Activated CD4-positive, alpha-beta T cell treated with anti-CD3 and anti-CD28 coated beads for 4 hours (primary cell): Measurements from ENCODE around the gene CDK5RAP1.
A peak's percentile ranks its signal among the peaks of the same experiment; 100 is the strongest.
"Not testable (repeated sequence)": the region's sequence is repeated elsewhere in the genome, so short reads cannot be mapped to it uniquely, and the experiment has no call there.

Experiments used
- DNase-seq, 2 donors: peaks; one replicate each; pipeline ENCODE4 v3.0.0-alpha.2; 2020

CDK5RAP1 gene, protein sequence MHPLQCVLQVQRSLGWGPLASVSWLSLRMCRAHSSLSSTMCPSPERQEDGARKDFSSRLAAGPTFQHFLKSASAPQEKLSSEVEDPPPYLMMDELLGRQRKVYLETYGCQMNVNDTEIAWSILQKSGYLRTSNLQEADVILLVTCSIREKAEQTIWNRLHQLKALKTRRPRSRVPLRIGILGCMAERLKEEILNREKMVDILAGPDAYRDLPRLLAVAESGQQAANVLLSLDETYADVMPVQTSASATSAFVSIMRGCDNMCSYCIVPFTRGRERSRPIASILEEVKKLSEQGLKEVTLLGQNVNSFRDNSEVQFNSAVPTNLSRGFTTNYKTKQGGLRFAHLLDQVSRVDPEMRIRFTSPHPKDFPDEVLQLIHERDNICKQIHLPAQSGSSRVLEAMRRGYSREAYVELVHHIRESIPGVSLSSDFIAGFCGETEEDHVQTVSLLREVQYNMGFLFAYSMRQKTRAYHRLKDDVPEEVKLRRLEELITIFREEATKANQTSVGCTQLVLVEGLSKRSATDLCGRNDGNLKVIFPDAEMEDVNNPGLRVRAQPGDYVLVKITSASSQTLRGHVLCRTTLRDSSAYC

DNA sequence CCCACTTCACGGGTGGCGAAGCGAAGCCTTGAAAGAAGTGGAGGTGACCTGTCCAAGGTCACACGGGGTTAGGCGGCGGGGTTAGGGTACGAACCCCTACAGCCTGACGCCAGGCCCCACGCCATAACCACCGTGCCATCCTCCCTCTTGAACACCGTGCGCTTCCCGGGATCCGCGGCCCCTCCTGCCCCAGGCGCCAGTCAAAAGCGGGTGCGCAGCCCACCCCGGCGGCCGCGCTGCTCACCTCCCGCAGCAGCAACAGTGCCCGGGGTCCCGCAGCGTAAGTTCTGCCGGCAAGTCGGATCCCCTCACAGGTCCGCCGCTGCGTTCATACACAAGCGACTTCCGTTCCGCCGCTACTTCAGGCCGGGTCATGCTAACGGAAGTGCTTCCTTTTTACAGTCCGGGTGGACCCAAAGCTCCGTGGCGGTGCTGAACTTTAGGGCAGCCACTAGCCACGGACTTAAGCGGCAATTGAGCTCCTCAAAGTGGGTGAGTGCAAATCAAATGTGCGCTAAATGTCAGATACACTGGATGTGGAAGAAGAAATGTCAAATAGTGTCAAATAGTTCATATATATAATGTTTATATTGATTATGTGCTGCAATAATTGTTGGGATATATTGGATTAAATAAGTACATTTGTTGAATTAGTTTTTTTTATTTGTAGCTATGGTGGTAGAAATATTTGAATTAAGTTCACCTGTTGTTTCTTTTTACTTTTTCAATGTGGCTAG lies at the start of gene CDK5RAP1:
Gene CDK5RAP1 (minus strand): TSS at position 336 of the 737 bp plus-strand sequence. CDS start 4,455 bp downstream, outside the sequence.
- peak; percentile 81 to 84 for DNase-seq

DNA sequence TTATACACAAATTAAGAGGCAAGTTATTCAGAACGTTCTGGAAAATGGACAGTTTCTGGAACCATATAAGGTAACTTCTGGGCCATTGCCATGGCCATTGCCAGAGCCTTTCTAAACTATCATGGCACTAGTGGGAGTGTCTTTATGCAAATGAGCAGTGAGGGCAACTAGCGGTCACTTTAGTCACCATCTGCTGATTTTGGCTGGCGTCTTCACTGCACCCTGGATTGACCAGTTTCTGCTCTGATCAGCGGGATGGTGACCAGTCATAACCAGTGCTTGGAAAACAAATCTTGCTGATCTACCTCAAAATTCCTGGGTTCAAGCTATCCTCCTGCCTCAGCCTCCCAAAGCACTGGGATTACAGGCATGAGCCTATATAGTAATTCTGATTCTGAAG lies 49.5 kb upstream of the CDK5RAP1 start:
- no peak for DNase-seq

DNA sequence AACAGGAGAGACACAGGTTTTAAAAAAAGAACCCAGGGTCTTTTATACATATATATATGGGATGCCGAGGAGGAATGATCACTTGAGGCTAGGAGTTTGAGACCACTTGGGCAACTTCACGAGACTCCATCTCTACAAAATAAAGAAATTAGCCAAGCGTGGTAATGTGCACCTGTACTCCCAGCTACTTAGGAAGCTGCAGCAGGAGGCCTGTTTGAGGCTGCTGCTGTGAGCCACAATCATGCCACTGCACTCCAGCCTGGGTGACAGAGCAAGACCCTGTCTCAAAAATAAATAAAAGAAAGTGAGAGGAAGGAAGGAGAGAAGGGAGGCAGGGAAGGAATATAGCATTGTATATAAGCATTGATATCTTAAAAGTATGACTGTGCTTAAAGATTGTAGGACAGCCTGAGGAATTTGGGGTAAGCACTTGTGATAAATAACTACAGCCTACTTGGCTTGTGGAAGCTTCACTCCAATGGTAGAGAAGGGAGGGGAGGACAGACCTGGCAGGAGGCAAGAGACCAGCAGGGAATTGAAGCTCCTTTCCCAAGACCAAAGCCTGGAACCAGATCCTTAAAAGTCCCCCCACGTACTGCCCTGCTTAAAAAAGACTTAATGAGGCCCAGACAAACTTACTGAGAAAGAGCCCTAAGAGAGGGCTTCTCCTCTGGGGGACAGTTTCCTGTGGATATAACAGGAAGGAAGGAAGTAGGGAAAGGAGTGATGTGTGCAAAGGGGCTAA lies 44.7 kb upstream of the CDK5RAP1 start:
- no peak for DNase-seq

DNA sequence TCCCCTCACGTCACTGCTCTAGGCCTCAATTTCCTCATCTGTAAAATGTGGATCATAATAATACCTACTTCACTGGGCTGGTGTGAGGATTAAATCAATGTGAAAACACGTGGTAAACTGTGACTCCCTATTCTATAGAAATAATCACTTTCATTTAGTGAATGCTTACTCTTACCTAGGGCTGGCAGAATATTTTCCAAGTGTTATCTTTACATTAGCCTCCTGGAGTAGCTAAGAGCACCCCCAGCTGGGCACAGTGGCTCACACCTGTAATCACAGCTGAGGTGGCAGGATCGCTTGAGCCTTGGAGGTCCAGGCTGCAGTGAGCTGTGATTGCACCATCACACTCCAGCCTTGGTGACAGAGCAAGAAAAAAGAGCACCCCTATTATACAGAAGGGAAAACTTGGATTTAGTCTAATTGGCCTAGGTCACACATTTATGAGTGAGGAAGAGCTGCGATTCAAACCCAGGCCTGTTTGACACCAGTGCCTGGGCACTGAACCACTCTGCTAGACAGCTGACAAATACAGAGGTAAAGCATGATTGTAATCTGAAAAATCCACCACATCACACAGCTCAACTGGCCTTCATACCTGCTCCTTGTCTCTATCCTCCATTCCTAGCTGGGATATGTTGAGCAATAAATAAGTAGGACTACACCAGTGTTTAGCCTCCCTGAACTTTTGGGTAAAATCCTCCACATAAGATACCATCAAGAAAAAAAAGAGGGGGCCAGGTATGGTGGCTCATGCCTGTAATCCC lies 43.7 kb upstream of the CDK5RAP1 start:
- DNase-seq, result peak; percentile 8 to 28

DNA sequence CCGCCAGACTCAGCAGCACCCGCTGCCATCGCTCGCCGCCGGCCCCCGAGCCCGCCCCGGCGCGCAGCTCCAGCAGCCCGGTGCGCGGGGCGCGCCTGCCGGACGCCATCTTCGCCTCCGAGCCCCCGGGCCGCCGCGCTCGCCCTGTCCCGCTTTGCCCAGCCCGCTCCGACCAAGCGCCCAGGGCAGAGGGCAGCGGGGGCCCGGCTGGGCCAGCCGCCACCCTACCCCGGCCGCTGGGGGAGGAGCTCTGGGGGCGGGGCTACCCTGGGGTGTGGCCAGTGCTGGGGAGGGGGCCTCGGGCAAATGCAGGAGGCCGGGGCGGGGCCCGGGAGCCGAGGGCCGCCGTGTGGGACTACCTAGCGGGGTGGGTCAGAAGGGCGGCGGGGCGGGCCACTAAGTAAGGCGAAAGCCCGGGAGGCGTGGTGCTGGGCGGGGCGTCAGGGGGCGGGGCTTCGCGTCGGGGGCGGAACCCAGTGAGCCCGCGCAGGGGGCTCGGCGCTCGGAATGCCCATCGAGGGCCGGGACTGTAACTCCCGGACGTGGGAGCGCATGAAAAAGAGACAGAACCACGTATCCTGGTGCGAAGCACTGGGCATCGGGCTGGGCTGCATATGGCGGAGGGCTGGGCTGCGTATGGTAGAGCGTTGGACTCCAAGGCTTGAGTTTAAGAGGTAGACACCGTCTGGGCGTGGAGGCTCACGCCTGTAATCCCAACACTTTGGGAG lies 42.4 kb upstream of the CDK5RAP1 start, which contains the start of gene SNTA1:
Gene SNTA1 (minus strand): TSS at position 252 of the 728 bp plus-strand sequence. CDS start 143 bp downstream, at position 109.
- peak; percentile 87 to 88 for DNase-seq

DNA sequence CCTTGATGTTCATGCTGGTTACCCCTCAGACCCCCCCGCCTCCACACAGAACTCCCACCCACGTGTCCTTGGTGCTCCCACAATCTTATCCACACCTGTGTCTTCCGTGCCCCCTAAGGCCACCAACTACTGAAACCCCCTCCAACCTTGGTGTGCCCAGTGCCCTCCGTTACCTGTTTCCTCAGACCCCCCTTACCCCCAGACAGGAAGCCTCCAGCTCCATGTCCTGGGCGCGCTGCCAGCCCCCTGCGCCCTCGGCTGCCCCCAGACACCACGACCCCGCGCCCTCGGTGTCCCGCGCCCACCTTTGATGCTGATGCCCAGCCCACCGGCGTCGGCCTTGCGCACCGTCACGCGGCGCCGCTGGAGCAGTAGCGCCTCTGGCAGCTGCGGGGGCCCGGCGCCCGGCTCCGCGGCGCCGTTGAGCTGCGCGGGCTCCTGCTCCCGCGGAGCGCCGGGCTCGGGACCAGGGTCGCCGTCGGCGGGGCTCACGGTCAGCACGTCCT lies 41.7 kb upstream of the CDK5RAP1 start:
- peak in 1 of 2 donors; percentile 21 for DNase-seq

DNA sequence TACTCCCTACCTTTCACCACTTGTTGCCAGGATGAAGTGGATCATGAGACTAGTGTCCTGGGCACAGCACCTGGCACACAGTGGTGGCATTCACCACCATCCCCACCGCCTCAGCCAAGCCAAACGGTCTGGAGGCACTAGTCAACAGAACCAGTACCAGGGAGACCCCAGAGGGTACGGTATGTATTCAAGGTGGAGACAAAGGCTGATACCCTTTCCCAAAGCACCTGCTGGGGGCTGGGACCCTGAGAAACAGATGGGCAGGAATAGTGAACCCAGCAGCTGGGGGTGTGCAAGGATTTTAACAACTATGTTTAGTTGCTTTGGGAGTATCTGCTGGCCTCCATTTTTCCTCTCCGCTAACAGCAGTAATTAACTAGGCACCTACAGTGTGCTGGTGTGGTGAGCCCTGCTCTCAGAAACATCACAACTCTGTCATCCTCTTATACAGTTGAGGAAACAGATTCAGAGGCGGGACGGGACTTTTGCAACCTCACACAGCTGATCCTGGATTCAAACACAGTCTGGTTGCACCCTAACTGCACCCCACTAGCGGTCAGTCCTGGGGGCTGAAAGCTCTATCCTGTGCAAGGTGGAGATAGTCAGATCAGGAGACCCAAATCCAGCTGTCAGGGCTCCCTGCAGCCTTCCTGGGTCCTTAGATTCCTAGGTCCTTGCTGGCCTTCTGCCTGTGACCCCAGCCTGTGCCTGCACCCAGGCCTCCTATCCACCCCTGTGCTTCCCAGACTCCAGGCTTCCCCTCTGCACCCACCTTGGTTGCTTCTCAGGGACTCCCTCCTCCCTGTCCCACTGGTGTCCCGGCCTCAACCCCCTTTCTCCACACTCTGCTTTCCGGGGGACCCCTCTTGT lies 41.1 kb upstream of the CDK5RAP1 start:
- no peak for DNase-seq

DNA sequence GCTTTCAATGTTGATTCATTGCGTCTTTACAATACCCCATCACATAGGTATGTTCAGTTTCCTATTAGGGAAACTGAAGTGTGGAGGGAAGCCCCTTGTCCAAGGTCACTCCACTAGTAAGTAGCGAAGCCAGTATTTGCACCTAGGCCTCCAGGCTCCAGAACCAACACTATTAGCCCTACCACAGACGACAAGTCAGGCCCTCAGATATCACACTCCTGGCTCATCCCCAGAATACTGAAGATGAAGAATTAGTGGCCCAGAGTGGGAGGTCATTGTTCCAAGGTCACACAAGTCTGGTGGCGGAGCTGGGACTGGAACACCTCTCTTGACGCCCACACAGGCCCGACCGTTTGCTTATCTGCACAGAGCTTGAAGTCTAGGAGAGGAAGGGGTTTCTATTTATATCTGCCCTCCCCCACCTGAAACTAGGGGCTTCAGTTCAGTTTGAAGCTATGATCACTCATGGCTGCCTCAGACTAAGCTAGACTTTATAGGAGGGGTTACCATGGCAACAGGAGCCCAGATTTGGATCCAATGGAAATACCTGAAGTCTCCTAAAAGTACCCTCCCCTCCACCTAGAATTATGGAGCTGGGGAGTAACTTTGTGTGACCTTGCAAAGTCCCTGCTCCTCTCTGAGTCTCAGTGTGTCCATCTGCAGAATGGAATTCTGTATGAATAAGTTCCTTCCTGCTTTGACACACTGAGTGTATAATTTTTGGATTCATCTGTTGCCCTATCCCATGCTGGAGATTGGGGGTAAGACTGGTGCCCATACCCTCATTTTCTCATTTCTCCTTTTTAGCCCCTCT lies 40.0 kb upstream of the CDK5RAP1 start:
- no peak for DNase-seq

DNA sequence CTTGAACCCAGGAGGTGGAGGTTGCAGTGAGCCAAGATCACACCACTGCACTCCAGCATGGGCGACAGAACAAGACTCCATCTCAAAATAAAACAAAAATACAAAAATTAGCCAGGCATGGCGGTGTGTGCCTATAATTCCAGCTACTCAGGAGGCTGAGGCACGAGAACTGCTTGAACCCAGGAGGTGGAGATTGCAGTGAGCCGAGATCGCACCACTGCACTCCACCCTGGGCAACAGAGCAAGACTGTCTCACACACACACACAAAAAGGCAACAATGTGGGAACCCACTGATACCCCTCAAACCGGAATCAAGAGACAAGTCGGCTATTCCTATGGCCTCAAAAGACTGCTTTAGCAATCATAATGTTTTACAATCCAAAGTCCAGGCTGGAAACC lies 39.2 kb upstream of the CDK5RAP1 start:
- not testable (repeated sequence) for DNase-seq

DNA sequence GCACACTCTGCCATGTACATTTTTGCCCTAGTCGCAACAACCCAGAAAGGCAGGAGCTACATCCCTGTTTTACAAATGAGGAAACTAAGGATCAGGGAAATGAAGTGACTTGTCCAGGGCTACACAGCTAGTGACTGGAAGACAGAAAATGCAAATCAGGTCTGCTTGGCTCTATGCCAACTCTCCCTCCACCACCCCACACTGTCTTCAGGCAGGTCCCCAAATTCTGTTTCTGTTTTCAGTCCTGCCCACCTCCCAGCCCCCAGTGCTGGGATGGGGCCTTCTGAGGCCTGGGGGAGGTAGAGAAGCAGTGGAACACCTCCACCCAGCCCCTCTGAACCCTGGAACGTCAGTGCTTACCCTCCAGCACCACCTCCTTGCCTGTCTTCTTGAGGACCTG lies 37.2 kb upstream of the CDK5RAP1 start:
- no peak for DNase-seq

DNA sequence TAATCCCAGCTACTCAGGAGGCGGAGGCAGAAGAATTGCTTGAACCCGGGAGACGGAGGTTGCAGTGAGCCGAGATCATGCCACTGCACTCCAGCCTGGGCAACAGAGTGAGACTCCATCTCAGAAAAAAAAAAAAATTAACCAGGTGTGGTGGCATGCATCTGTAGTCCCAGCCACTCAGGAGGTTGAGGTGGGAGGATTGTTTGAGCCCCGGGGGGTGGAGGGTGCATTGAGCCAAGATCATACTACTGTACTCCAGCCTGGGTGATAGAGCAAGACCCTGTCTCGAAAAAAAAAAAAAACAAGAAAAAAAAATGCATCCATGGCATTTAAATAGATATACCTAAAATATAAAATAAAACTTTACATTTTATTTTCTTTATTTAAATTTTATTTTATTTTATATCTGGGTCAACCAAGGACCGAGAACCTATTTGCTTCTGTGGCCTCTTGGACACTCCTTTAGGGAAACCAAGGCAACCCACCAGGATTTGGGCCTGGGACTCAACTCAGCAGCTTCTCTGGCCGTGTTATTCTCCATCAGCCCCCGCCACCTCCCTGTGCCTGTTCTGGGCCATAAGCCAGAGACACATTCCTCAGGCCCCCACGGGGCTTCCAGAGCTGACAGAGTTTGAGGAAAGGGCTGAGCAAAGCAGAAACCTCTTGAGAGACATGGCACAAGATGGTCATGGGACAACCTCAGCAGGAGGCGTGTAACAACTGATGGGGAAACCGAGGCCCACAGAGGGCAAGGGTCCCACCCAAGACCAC lies 36.0 kb upstream of the CDK5RAP1 start:
- DNase-seq, result no peak

DNA sequence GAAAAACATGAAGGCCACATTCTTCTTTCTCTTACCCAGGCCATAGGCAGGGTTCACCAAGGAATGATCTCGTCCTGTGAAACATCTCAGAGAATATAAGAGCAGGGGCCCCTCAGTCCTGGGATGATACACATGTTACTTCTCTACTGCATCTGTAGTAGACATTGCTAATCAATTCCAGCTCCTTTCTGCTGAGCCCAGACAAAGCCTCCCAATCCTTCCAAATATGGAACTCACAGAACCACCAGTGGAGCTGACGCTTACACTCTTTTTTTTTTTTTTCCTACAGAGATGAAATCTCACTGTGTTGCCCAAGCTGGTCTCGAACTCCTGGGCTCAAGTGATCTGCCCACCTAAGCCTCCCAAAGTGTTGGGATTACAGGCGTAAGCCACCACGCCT lies 33.1 kb upstream of the CDK5RAP1 start:
- DNase-seq, result no peak

DNA sequence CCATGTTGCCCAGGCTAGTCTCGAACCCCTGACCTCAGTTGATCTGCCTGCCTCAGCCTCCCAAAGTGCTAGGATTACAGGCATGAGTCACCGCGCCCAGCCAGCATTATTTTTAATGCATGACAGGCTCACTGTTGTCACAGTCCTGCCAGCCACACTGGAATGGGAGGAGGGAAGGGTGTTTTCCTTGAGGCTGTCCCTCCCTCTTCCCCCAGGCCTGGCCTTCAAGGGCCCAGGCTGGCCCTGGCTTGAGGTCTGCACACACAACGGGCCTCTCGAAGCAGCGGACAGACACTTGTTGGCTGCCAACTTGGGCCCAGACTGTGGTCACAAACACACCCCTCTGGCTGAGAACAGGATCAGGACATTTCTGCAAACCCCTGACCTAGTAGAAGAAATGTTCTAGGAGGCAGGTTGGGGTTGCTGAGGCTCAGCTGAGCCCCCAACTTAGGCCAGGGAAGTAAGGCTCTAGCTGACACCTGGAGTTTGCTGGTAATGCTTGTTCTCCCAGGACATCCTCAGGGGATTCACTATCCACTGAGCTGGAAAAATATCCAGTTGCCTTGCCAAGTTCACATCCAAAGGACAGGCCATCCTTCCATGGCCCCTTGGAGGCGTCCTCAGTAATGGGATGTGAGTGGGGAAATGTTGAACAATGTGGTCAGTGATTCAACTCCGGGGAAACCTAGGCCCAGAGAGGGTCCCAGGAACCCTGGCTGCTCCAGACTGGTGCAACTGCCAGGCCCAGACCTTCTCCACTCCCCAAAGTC lies 32.3 kb upstream of the CDK5RAP1 start:
- DNase-seq, result no peak

DNA sequence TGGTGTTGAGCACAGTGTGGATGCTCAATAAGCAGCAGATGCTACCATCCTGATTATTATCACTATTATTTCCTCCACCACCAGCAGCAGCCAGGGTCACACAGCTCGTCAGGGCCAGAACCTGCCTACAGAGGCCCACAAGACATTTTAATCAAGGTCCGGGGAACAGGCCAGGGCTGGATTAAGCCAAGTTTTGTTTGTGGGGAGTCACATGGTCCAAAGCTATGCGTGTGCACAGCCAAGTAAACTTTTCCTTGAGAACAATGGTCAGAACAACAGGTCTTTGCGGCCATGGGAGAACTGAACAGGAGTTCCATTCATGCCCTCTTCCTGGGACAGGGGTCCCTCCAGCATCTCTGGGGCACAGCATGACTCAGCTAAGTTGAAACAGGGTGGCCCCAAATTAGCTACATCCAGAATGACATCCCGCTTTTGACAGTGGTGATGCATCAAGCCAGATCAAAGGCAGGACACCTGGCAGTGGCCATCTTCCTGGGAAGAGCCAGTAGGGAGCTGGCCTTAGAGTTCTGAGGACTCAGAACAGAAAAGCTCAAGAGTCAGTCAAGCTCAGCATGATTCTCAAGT lies 30.6 kb upstream of the CDK5RAP1 start:
- no peak for DNase-seq

DNA sequence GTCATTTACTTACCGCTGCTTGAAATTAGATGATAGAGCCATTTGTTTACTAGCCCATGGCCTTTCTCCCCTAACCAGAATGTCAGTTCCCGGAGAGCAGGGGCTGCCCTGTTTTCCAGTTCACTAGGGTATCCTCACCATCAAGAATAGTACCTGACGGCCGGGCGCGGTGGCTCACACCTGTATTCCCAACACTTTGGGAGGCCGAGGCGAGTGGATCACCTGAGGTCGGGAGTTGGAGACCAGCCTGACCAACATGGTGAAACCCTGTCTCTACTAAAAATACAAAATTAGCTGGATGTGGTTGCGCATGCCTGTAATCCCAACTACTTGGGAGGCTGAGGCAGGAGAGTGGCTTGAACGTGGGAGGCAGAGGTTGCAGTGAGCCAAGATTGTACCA lies 22.6 kb upstream of the CDK5RAP1 start:
- not testable (repeated sequence) for DNase-seq

DNA sequence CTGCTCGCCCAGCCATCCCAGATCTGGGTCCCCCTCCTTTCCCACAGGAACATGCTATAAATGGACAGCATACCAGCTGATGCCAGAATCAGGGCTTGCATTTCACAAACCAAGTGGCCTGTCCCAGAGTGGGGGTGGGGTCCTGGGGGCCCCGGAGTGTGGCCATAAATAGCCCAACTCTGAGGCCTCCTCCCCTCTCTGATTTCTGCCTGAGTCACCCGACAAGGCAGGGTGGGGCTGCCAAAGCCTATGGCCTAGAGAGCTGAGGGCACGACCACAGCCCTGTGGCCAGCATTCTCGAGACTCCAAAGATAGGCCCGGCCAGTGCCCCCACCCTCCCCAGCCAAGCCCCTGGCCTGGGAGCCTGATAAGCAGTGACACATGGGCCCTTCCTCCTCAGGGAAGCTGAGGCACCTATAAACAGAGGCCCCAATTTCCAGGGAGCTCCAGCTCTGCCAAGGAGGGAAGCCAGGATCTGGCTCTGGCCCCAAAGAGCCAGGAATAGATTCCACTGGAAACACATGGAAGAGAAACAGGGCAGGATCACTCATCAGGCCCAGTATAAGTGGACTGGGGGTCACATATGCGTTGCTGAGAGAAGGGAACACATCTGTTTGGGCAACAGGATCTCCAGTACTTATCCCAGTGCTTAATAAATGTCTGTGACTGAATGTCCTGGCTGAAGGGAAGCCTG lies 22.0 kb upstream of the CDK5RAP1 start:
- no peak for DNase-seq
